ENCODE results near the gene IFT22. TPM values are rescaled to one million over a fixed set of nuclear protein-coding genes. Genes with fewer than 3 reads are reported as not detected.
A peak's percentile ranks its signal among the peaks of the same experiment; 100 is the strongest.

IFT22 gene
- polyA plus RNA-seq, 2 of the 4 experiments (the other 2 are of a cell fraction), result 50.5 to 58.4 TPM

GRCh38 chr7:101363734-101364374 is 42.2 kb upstream of the IFT22 start (continued):
- no peak for TF ChIP-seq REST (IDR thresholded peaks at IDR 0.05)
- peak; percentile 72; the same call in 1 of the 2 replicates for TF ChIP-seq RNF2 (IDR thresholded peaks at IDR 0.05; ENCODE audit: borderline replicate concordance, low read depth)
- TF ChIP-seq FOSB (CRISPR knock-in tag; IDR thresholded peaks at IDR 0.05), result no peak
- no peak for TF ChIP-seq BCL3 (IDR thresholded peaks at IDR 0.05)
- TF ChIP-seq USF2 (IDR thresholded peaks at IDR 0.05), result no peak
- TF ChIP-seq CEBPB (IDR thresholded peaks at IDR 0.05), result no peak
- no peak for TF ChIP-seq MYC (IDR thresholded peaks at IDR 0.05; ENCODE audit: borderline replicate concordance, low read length)
- no peak for TF ChIP-seq NFE2L2 (conservative IDR thresholded peaks at IDR 0.05; ENCODE audit: low read length)
- TF ChIP-seq KDM1A (IDR thresholded peaks at IDR 0.05; ENCODE audit: low read depth), result no peak
- TF ChIP-seq KDM5A (IDR thresholded peaks at IDR 0.05), result no peak
- TF ChIP-seq ZC3H11A (IDR thresholded peaks at IDR 0.05), result no peak
- no peak for TF ChIP-seq POLR2A (IDR thresholded peaks at IDR 0.05; ENCODE audit: low read length)
- no peak for TF ChIP-seq HMGXB4 (CRISPR knock-in tag; IDR thresholded peaks at IDR 0.05; ENCODE audit: borderline replicate concordance)
- no peak for TF ChIP-seq FOSL2 (IDR thresholded peaks at IDR 0.05)
- TF ChIP-seq FOSL2 (CRISPR knock-in tag; IDR thresholded peaks at IDR 0.05), result no peak
- TF ChIP-seq NR3C1 (IDR thresholded peaks at IDR 0.05), result no peak
- no peak for TF ChIP-seq HEYL (CRISPR knock-in tag; IDR thresholded peaks at IDR 0.05)
- TF ChIP-seq ESRRA (IDR thresholded peaks at IDR 0.05; ENCODE audit: borderline replicate concordance, low read length), result no peak
- no peak for TF ChIP-seq EP300 (IDR thresholded peaks at IDR 0.05)
- TF ChIP-seq PHF8 (IDR thresholded peaks at IDR 0.05; ENCODE audit: borderline replicate concordance, low read depth), result no peak
- peak; percentile 29; the same call in 1 of the 2 replicates for TF ChIP-seq E2F6 (IDR thresholded peaks at IDR 0.05; ENCODE audit: borderline replicate concordance, low read depth)
- no peak for TF ChIP-seq ZSCAN20 (CRISPR knock-in tag; IDR thresholded peaks at IDR 0.05)
- TF ChIP-seq CHD2 (IDR thresholded peaks at IDR 0.05; ENCODE audit: low read length, partially characterized antibody), result no peak
- no peak for TF ChIP-seq MAFK (IDR thresholded peaks at IDR 0.05; ENCODE audit: partially characterized antibody)
- no peak for TF ChIP-seq CHD4 (IDR thresholded peaks at IDR 0.05; ENCODE audit: borderline replicate concordance)

Measured in A549 (cell line).